ENCODE results near the gene OR14A16.

- TF ChIP-seq CTCF (conservative IDR thresholded peaks at IDR 0.05 in 1 of 2, IDR thresholded peaks at IDR 0.05 in 1 of 2; ENCODE audit: extremely low read depth in 1 of 2, insufficient read depth in 1 of 2, low read depth in 1 of 2, low read length in 2 of 2) (no peak), EZH2 (IDR thresholded peaks at IDR 0.05; ENCODE audit: borderline replicate concordance, low read length) (no peak)
Observed at GRCh38 chr1:247855911-247856310, 32.0 kb upstream of the OR14A16 start.

Measured in mammary epithelial cell (primary cell).